HK-2 (cell line): ENCODE results near the gene CRK.

ENCODE experiments used
- DNase-seq: peaks from one replicate; pipeline ENCODE4 v3.0.0-alpha.2; 2018; ENCODE audit not compliant: unreplicated experiment

Gene CRK

DNA sequence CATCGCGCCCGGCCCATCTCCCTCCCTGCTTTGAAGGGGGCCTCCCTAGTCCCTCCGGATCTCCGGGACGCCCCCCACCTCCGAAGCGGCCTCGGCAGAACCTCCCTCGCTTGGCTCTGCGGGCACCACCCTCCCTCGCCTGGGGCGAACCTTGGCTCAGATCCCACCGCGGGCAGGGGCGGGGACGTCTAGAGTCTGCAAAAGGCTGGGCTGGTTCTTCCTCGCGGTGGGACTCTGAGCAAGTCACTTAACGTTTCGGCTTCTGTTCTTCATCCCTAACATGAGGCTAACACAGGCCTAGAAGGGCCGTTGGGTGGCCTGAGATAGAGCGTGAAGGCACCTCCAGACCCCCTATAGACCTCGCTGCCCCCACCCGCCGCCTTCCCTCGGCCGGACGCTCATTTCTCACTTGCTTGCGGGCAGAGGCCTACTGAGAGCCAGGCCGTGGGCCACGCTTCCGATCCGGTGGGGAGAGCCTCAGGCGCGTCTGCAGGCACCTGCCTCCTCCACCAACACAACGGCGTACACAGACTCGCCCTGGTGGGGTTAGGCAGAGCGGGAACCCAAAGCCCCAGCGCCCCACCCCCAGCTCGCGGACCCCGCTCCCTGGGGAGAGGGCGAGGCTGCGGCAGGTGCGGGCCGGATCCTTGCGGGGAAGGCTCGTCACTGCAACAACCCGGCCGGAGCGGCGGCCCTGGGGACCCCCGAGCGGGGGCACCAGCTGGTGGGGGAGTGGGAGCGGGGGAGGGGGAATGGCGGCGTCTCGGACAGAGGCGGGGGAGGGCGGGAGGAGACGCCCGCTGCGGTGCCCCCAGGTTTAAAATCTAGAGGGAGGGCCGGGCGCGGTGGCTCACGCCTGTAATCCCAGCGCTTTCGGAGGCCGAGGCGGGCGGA lies 31.0 kb upstream of the CRK start:
- DNase-seq, result no peak

DNA sequence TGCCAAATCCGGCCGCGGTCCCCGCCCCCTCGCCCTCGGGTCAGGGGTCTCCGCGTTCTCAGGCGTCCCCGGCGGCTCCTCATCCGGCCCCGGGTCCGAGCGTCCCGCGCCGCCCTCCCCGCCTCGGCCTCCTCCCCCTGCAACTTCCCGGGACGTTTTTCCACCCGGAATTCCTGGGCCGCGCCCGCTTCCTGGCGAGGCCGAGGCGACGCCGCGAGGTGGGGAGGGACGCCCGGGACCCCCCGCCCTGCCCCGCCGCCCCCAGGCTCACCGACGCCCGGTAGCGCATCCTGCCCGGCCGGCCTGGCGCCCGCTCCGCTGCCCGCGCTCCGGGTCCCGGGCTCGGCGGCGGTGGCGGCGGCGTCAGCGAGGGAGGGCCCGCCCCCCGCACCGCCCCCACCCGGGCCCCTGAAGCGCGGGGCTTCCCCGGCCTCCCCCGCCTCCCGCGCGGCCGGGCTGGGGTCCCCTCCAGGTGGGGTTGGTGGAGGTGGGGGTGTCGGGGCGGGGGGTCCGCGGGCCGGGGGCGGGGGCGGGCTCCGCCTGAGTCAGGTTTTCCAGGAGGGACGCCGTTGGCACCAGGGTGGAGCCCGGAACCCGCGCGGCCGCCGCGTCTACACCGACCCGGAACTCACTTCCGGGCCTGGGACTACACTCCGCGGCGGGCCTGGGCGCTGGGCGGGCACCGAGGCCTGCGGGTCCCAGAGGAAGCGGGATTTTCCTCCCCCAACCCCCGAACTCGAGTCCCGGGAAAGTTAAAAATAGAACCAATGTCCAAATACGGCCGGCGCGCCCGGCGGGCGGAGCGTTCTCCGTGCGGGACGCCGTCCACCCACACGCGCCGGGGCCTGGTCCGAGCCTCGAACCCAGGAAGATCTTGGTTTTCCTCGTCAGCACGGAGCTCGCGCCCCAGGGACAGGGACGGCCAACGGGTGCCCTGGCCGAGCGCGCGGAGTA lies 29.7 kb upstream of the CRK start:
- peak; percentile 80 for DNase-seq

DNA sequence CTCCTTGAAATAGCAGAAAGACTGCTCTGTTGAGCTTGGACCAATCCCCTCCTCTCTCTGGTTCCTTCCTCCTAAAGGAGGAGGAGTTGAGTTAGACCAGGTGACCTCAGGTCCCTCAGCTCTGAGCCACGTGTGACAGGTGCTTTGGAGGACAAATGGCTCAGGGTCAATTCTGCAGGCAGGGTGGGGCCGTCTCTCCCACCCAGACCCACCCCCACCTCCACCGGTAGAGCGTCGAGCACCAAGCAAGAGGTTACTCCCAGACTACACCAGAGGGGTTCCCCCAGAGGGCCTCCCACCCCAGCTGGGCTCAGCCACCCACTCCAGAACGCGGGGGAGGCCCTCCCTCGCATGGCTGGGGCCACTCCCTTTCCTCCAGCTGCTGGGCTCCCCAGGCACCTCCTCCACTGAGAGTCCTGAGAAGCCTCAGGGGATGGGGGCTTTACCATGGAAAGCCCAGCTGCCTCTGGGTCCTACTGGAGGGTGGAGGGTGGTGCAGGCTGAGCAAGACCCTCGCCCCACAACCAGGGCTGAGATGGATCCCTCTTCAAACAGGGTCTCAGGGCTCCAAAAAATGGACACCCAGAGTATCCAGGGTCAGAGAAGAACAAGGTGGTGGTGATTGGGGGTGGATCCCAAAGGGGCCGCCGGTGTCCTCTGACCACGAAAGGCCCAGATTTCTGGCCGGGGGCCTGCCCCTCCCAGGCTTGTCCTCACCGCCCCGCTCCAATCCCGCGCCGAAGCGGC lies 28.8 kb upstream of the CRK start:
- DNase-seq, result no peak

DNA sequence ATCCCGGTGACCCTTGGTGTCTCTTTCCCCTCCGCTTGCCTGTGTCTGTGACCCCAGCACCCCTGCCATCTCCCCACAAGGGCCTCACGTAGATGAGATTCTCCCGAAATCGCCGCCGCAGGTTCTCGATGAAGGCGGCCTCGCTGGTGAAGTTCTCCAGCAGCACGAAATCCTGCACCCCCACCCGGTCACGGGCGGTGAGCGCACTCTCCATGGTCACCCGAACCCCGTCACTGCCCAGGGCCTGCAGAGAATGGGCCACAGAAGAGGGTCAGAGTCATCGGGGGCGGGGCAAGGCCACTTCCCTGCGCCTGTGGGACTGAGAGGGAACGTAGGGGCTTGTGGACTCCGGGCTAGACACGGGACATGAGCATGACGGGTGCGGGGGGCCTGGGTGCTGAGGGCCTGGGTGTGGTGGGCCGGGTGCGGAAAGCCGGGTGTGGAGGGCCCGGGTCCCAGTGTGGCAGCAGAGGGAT lies 28.1 kb upstream of the CRK start:
- DNase-seq, result no peak

DNA sequence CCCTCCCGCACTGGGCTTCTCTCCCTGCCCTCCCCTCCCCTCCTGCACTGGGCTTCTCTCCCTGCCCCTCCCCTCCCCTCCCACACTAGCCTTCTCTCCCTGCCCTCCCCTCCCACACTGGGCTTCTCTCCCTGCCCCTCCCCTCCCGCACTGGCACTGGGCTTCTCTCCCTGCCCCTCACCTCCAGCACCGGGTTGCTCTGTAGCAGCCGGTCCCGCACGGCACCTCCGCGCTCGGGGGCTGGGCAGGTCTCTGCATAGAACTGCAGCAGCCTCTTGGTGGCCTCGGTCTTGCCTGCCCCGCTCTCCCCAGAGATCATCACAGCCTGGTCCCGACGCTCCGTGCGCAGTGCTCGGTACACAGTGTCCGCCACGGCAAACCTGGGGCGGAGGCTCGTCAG lies 26.6 kb upstream of the CRK start:
- no peak for DNase-seq

DNA sequence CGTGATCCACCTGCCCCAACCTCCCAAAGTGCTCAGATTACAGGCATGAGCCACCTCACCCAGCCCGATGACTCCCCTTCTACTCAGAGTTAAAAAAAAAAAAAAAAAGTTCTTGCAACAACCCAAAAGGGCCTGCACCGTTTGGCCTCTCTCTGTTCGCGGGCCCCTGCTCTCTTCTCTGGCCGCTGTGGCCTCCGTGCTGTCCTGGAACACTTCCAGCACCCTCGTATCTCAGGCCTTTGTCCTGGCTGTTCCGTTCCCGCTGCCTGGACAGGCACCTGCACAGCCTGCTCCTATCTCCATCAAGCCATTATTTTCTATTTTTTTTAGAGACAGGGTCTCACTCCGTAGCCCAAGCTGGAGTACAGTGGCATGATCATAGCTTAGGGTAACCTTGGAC lies 25.7 kb upstream of the CRK start:
- DNase-seq, result no peak

DNA sequence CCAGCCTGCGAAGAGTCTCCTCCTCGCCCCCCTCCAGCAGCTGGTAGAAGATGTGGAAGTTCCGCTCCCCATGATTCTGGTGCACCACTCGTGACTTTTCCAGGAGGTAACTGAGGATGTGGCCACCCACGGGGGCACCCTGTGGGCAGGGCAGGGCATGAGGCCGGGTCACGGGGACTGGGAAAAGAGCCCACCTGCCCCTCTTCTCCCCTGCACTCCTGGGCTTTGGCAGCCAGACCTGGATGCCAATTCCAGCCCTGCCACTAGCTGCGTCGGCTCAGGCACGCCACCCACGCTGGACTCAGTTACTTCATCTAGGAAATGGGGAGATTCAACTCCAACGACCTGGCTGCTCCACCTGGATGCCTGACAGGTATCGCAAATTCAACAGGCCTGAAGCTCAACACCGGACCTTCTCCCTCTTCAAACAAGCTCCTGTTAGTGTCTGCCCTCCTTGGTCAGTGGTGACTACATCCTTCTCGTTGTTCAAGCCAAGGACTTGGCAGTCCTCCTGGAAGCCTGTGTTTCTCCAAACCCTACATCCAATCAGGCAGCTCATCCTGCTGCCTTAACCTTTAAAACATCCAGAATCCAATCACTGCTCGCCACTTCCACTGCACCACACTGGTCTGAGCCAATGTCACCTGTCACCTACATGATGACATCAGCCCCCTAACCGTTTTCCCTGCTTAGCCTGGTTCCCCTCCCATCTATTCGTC lies 24.9 kb upstream of the CRK start:
- DNase-seq, result no peak

DNA sequence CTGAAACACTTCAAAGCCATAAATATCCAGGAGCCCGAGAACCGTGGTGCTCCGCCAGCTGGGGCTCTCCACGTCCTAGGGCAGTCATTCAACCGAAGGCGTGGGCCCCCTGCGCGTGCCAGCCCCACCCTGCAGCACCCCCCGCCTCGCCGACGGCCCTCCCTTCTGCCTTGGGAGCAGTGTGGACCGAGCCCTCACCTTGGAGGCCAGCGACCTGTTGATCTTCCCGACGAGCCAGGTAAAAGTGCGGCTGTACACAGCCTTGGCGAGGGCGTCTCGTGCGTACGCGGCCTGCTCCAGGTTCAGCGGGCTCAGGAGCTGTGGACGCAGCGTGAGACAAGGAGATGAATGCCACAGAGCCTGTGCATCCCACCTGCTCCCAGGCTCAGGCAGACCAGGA lies 22.4 kb upstream of the CRK start:
- no peak for DNase-seq

DNA sequence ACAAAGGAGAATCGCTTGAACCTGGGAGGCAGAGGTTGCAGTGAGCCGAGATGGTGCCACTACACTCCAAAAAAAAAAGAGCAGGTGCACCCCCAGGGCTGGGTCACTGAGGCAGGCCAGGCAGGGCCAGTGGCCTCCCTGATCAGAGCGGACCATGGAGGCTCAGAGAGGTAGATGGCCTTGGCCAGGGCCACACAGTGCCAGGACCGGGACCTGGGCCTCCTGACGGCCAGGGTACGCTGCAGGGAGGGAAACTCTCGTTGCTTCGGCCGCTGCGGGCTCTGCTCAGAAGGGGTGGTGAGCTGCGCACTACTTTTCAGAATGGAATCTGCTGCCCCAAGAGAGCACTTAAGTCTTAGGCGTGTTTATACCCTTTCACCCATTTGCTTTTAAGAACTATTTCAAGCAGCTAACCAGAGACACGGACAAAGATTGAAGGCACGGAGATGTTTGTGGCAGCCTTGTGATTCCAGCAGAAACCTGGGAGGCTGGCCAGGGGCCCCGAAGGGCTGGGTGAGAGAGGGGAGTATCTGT lies 19.4 kb upstream of the CRK start:
- no peak for DNase-seq

DNA sequence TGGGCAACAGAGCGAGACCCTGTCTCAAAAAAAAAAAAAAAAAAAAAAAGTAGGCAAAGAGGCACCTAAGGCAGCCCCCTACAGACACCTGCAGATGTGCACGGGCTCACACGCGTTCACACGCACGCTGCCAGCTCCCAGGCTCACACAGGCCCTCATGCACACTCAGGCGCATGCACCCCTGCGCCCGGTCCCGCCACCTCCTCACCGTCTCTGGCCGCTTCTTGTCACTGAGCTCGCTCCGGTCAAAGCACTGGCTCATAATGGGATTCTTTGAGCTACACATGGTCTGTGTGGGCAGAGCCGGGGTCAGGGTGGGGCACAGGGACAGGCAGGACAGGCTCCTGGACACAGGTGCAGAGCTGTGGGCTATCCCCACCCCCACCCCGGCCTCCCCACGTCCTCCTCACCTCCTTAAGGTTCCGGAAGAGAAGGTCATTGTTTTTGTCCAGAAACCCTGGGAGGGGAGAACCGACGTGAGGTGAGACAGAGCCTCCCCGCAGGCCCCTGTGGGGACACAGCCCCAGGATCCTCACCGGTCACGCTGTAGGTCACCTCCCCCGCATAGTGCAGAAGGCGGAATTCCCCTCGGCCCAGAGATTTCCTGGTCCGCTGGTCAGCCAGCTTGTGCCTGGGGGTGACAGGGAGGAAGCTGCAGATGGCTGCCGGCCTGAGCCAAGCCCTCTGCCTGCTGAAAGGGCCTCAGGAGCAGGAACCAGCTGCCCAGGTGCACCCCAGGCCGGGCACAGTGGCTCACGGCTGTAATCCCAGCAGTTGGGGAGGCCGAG lies 18.6 kb upstream of the CRK start:
- DNase-seq, result peak; percentile 82

DNA sequence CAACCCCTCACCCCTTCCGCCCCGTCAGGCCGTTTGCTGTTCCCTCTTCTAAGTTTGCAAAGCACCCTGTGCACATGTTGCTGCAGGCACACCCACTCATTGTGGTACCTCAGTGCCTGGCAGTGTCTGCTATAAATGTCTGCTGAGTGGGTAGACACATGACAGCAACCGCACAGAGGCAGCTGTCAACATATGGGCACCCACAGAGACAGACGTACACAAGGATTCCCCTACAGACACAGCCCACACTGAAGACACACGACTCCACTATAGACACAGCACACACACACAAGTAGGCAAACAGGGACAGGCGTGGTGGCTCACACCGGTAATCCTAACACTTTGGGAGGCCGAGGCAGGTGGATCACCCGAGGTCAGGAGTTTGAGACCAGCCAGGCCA lies 17.8 kb upstream of the CRK start:
- DNase-seq, result no peak

DNA sequence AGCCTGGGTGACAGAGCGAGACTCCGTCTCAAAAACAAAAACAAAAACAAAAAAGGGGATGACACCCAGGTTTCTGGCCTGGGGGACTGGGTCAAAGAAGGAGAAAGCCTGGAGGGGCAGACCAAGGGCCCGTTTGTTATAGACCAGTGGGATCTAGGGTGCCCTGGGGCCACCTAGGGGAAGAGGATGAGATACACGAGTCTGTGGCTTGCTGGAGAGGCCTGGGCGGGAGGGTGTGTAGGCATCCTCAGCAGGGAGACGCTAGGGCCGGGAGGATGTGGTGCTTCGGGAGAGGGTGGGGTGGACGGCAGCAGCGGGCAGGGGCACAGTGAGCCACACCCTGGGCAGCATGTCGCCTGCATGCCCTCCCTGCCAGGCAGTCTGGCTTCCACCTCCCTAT lies 17.1 kb upstream of the CRK start:
- DNase-seq, result no peak

DNA sequence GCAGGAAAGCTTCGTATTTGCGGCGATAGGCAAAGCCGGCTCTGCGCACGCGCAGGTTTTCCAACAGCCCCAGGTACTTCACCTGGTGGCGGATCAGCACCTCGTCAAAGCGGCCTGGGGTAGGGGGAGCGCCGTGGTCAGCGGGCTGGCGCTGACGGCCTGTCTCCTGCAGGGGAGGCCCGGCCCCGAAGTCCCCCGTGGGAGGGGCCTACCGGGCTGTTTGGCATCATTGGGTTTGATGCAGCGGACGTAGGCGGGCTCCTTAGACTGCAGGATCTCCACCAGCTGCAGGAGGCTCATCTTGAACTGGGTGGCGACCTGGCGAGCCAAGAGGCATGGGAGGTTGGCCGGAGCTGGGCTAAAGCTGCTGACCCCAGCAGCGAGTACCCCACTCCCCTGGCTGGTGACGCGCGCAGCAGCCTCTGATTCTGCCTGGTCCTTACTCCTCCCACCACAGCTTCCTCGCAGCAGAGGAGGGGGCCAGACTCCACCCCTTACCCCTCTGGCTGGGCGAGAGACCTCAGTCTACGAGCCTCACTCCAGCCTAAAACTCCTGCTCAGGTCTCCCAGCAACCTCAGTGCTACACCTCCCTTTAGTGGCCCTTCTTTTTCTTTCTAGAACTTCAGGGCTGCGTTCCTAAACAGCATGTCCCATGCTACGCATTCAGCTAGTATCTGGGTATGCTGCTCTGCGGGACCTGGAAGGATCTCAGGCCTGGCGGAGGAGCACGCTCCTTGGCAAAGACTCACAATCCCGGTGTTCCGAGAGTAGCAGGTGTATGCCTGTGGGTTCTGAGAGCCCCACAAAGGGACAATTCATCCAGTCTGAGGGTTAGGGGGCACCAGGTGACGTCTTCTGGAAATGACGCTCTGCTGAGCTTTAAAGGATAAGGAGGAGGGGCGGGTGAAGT lies 16.1 kb upstream of the CRK start:
- no peak for DNase-seq

DNA sequence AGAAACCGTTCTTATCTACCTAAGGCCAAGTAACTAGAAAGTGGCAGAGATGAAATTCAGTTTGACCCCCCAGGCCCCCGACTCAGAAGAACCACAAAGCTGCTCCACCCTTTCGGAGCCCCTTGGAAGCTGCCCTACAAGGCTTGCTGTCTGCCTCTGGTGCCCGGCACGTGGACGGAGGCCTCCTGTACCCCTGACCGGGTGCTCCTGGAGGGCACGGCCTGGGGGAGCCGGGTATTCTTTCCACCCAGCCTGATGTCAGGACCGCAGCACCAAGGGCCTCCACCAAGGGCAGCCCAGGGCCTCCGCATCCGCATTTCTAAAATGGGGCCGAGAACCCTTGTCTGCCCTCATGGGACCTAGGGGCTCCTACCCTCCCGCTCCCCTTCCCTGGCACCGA lies 15.5 kb upstream of the CRK start:
- no peak for DNase-seq

DNA sequence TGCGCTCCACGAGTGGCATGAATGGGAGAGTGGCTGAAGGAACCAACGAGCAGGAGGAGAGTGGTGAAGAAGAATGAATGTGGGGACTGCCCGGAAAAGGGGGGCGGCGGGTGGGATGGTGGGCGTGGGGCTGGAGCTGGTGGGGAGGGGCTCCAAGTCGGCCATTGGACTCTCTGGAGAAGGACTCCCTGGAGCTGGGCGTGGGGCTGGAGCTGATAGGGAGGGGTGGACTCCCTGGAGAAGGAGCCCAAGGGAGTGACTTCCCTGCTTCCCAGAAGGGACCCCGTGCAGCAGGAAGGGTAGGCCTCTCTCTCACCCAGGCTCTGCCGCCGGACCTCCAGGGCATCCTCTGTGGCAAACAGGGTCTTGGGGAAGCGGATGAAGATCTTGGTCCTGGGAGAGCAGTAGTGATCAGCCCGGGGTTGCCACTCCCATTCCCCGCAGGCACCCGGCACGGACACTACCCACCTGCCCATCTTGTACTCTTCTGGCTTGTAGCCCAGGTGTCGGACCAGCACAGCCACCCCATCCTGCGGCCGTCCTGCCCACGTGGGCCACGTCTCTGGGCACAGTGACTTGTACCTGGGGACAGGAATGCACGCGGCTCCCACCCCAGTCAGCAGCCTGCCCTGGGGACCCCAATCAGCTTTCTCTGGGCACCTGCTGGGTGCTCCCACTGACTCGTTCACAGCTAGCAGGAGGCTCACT lies 14.9 kb upstream of the CRK start:
- no peak for DNase-seq

DNA sequence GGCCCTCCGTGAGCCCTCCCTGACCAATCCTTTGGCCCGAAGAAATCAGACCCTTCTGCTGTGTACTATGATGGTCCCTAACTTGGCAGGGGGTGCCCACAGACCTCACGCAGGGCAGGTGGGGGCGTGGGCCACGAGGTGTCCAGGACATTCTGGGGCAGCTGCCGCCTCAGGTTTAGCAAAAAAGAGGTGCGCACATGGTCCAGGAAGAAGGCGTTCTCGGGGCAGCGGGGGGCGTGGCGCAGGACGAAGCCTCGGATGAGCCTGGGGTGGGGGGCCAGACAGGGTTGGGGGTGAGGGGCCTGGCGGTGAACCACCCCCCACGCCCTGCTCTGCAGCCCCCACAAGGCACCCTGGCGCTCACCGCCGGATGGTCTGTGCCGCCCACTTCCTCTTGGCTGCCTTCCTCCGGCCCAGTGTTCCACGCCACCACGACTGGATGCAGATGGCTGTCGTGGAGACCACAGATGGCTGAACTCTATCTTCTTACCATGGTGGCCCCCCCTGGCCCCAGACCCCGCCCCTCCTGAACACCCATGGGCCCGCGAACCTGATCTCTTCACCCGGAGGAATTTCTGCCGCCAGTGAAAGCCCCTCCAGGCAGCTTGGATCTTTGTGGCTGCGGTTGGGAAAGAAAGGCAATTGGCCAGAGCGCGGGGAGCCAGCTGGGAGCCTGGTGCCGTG lies 14.2 kb upstream of the CRK start:
- DNase-seq, result no peak

DNA sequence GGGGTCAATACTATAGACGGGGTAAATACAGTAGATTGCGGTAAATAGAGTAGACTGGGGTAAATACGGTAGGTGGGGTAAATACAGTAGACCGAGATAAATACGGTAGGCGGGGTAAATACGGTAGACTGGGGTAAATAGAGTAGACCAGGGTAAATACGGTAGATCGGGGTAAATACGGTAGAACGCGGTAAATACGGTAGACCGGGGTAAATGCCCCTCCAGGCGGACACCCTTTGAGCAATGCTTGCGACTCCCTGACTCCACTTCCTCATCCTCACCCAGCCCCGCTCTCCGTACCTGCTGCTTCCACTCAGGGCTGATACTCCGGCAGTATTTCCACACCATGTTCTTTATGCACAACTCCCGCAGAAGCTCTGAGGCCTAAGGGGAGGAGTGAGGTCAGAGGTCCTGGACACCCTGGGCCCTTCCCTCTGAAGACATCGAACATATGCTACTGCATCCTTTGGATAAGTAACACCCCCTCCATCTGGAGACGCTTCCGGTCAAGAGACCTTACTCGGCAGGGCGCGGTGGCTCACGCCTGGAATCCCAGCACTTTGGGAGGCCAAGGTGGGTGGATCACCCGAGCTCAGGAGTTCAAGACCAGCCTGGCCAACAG lies 13.3 kb upstream of the CRK start:
- DNase-seq, result no peak
